Left ventricle myocardium inferior (tissue), 1 donor: ENCODE data around the gene TUBB2B. TPM values are rescaled to one million over a fixed set of nuclear protein-coding genes. Genes with fewer than 3 reads are reported as not detected.

Source experiments
- DNase-seq: peaks from one replicate; pipeline ENCODE4 v3.0.0-alpha.2; 2020
- H3K27ac ChIP-seq: fragments of 200-600 bp; replicated peaks from 2 replicates; pipeline ENCODE4 v1.8.0; 2021
- H3K27me3 ChIP-seq: fragments of 200-600 bp; 2 replicates; pipeline ENCODE4 v1.8.0; 2021; ENCODE audit warnings: low read depth
- H3K36me3 ChIP-seq: fragments of 200-600 bp; 2 replicates; pipeline ENCODE4 v1.8.0; 2021
- H3K4me1 ChIP-seq: fragments of 200-600 bp; 2 replicates; pipeline ENCODE4 v1.8.0; 2021
- H3K4me3 ChIP-seq: fragments of 200-600 bp; 2 replicates; pipeline ENCODE4 v1.8.0; 2021; ENCODE audit warnings: mild to moderate bottlenecking, moderate library complexity
- H3K9me3 ChIP-seq: fragments of 200-600 bp; replicated peaks from 2 replicates; pipeline ENCODE4 v1.8.0; 2021
- CTCF ChIP-seq: fragments of 200-600 bp; IDR thresholded peaks from 2 replicates; pipeline ENCODE4 v1.8.0; 2021; ENCODE audit warnings: antibody characterized with exemption, mild to moderate bottlenecking, borderline replicate concordance
- intact Hi-C: fragments of 100-400 bp; cut with micrococcal nuclease; formaldehyde crosslinking; loops from one replicate; pipeline ENCODE4 v1.11.0; 2022
- total RNA-seq: library from RNA; stranded (reverse); fragmentation: NEBNext Ultra II Directional; extraction: Animal tissue kit (Norgen Biotek cat#: 25700); gene quantifications from one replicate; pipeline ENCODE4 v1.2.1, GENCODE V29; 2021
- donor health status: DM: no; HTN: yes; CAD: no; lungs with severe emphysema.

Gene TUBB2B
- total RNA-seq, 1 donor from 2014 or later = 1.4 TPM

- H3K27ac ChIP-seq = no peak overlapping the region
- intact Hi-C loops = no loop called here
- H3K36me3 ChIP-seq = no peaks in the 10 kb centered on the region
- DNase-seq = no peak
- no peaks in the 10 kb centered on the region for H3K4me1 ChIP-seq
- H3K4me3 ChIP-seq = no peak overlapping the region
- peaks cover 11% of the 10 kb centered on the region for H3K27me3 ChIP-seq
- H3K9me3 ChIP-seq = no peaks in the 10 kb centered on the region
- TF ChIP-seq CTCF = no peak
These were observed 50.7 kb downstream of the TUBB2B start for GRCh38 chr6:3176562-3177355.

GRCh38 chr6:3175715-3176402 lies 51.6 kb downstream of the TUBB2B start:
- DNase-seq = no peak

More at GRCh38 chr6:3175715-3176402, 51.6 kb downstream of the TUBB2B start:
- no peaks in the 10 kb centered on the region for H3K4me1 ChIP-seq
- no peaks in the 10 kb centered on the region for H3K36me3 ChIP-seq
- no peaks in the 10 kb centered on the region for H3K9me3 ChIP-seq
- TF ChIP-seq CTCF = no peak
- H3K27ac ChIP-seq = no peak overlapping the region
- intact Hi-C loops = no loop called here
- H3K27me3 ChIP-seq = peaks cover 5% of the 10 kb centered on the region
- no peak overlapping the region for H3K4me3 ChIP-seq

Other genes starting within 250 kb of the TUBB2B start
- gene NQO2, start 227.8 kb downstream of the TUBB2B start, total RNA-seq = 51.1 TPM
- gene RIPK1, start 159.2 kb downstream of the TUBB2B start, total RNA-seq = 6.2 TPM
- 15.5 TPM for gene BPHL, start 108.9 kb downstream of the TUBB2B start, total RNA-seq
- 13.9 TPM for gene TUBB2A, start 70.1 kb downstream of the TUBB2B start, total RNA-seq
- gene PSMG4, start 31.3 kb upstream of the TUBB2B start, total RNA-seq = 11.2 TPM
- 7.0 TPM for gene SLC22A23, start 229.4 kb upstream of the TUBB2B start, total RNA-seq